Measurements from ENCODE around the gene PRSS12.

- TF ChIP-seq, protein P1, sequence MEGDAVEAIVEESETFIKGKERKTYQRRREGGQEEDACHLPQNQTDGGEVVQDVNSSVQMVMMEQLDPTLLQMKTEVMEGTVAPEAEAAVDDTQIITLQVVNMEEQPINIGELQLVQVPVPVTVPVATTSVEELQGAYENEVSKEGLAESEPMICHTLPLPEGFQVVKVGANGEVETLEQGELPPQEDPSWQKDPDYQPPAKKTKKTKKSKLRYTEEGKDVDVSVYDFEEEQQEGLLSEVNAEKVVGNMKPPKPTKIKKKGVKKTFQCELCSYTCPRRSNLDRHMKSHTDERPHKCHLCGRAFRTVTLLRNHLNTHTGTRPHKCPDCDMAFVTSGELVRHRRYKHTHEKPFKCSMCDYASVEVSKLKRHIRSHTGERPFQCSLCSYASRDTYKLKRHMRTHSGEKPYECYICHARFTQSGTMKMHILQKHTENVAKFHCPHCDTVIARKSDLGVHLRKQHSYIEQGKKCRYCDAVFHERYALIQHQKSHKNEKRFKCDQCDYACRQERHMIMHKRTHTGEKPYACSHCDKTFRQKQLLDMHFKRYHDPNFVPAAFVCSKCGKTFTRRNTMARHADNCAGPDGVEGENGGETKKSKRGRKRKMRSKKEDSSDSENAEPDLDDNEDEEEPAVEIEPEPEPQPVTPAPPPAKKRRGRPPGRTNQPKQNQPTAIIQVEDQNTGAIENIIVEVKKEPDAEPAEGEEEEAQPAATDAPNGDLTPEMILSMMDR (IDR thresholded peaks at IDR 0.05 in 4 of 5, conservative IDR thresholded peaks at IDR 0.05 in 1 of 5), result no peak
- TF ChIP-seq POLR2A (IDR thresholded peaks at IDR 0.05), result no peak
Observed at GRCh38 chr4:118389721-118390120, 36.9 kb upstream of the PRSS12 start.
